B cell (primary cell): ENCODE measurements around the gene TBC1D14. TPM values are rescaled to one million over a fixed set of nuclear protein-coding genes. Genes with fewer than 3 reads are reported as not detected.

Experiments used
- ATAC-seq: fragments of 200-7000 bp; cut with Tn5 transposase; one replicate; pipeline ENCODE4 v1.10.0; 2021; ENCODE audit warnings: low read depth, mild to moderate bottlenecking, moderate number of reproducible peaks, moderate library complexity
- CTCF ChIA-PET: fragments of 350-600 bp; sonication (Branson Sonifier 250); formaldehyde crosslinking; loops from one replicate; lab custom pipeline; 2021; ENCODE audit warnings: antibody characterized with exemption, inconsistent platforms; lab: Charles Lee
- POLR2A ChIA-PET: fragments of 350-600 bp; sonication (Branson Sonifier 250); formaldehyde crosslinking; loops from one replicate; lab custom pipeline; 2021; ENCODE audit warnings: antibody characterized with exemption; lab: Charles Lee
- DNase-seq: peaks from one replicate; pipeline ENCODE4 v3.0.0; 2013
- H2AFZ ChIP-seq: 2 replicates; pipeline ENCODE4 v1.6.1; 2012; ENCODE audit warnings: mild to moderate bottlenecking, low read depth, low read length; ENCODE audit not compliant: insufficient read depth, poor library complexity, severe bottlenecking
- H3K27ac ChIP-seq, 2 donors: 1 replicate in 1 of 2; 2 replicates in 1 of 2; pipeline ENCODE4 v1.5.1; 2012 to 2013; ENCODE audit warnings: low read length in 2 of 2, mild to moderate bottlenecking in 2 of 2, moderate library complexity in 1 of 2
- H3K27me3 ChIP-seq, 4 experiments: fragments of 200-600 bp in 1 of 4; sonication (generic) in 1 of 4; replicated peaks in 1 of 4; 1 replicate in 2 of 4; 2 replicates in 2 of 4; pipeline versions ENCODE4 v1.6.1 to v1.7.0; 2013 to 2016; ENCODE audit warnings: low read length in 3 of 4, mild to moderate bottlenecking in 2 of 4, mixed read lengths in 1 of 4, moderate library complexity in 1 of 4; ENCODE audit not compliant: insufficient read depth in 4 of 4, control insufficient read depth in 3 of 4; ENCODE audit errors: control extremely low read depth in 1 of 4
- H3K36me3 ChIP-seq, 2 experiments: replicated peaks in 1 of 2; 1 replicate in 1 of 2; 2 replicates in 1 of 2; pipeline versions ENCODE4 v1.6.1 to v1.7.1; 2013; ENCODE audit warnings: low read length in 1 of 2; ENCODE audit not compliant: insufficient read depth in 2 of 2, control insufficient read depth in 1 of 2; ENCODE audit errors: control extremely low read depth in 1 of 2, extremely low read depth in 1 of 2
- H3K4me1 ChIP-seq, 2 donors: fragments of 200-600 bp in 1 of 2; sonication (generic) in 1 of 2; 1 replicate in 1 of 2; 2 replicates in 1 of 2; pipeline versions ENCODE4 v1.5.1 to v1.6.1; 2013 to 2017; ENCODE audit warnings: low read length in 2 of 2; ENCODE audit not compliant: control insufficient read depth in 2 of 2, insufficient read depth in 2 of 2
- H3K4me2 ChIP-seq: replicated peaks from 2 replicates; pipeline ENCODE3; 2012; ENCODE audit warnings: mild to moderate bottlenecking, low read depth, low read length; ENCODE audit not compliant: poor library complexity, severe bottlenecking
- H3K4me3 ChIP-seq, 5 experiments: fragments of 200-600 bp in 1 of 5; sonication (generic) in 1 of 5; 1 replicate in 3 of 5; 2 replicates in 2 of 5; pipeline versions ENCODE4 v1.5.1 to v1.7.0; 2011 to 2016; ENCODE audit warnings: low read length in 4 of 5, mild to moderate bottlenecking in 4 of 5, low read depth in 2 of 5, control low read depth in 1 of 5, moderate library complexity in 1 of 5; ENCODE audit not compliant: insufficient read depth in 1 of 5; ENCODE audit errors: control extremely low read depth in 1 of 5, extremely low read depth in 1 of 5
- H3K79me2 ChIP-seq: fragments of 200-600 bp; sonication (generic); one replicate; pipeline ENCODE4 v1.6.0; 2016; ENCODE audit warnings: low read length; ENCODE audit not compliant: control insufficient read depth, insufficient read depth
- H3K9ac ChIP-seq: fragments of 200-600 bp; sonication (generic); 2 replicates; pipeline ENCODE4 v1.6.1; 2017; ENCODE audit warnings: mild to moderate bottlenecking, low read length, moderate library complexity
- H3K9me3 ChIP-seq, 3 donors: one replicate each; pipeline versions ENCODE4 v1.6.1 to v1.7.1; 2013; ENCODE audit warnings: low read length in 2 of 3; ENCODE audit not compliant: control insufficient read depth in 2 of 3, insufficient read depth in 1 of 3; ENCODE audit errors: control extremely low read depth in 1 of 3
- H4K20me1 ChIP-seq: 2 replicates; pipeline ENCODE4 v1.6.0; 2012; ENCODE audit warnings: mild to moderate bottlenecking, low read length; ENCODE audit not compliant: insufficient read depth, control insufficient read depth, poor library complexity, severe bottlenecking
- H3K27ac Mint-ChIP-seq: one replicate; pipeline ENCODE4 v1.8.0; 2021; ENCODE audit warnings: mixed read lengths
- H3K27me3 Mint-ChIP-seq: one replicate; pipeline ENCODE4 v1.8.0; 2021; ENCODE audit warnings: mixed read lengths
- H3K4me1 Mint-ChIP-seq: one replicate; pipeline ENCODE4 v1.8.0; 2021; ENCODE audit warnings: mixed read lengths
- H3K4me3 Mint-ChIP-seq: one replicate; pipeline ENCODE4 v1.8.0; 2021; ENCODE audit warnings: mixed read lengths
- H3K9me3 Mint-ChIP-seq: one replicate; pipeline ENCODE4 v1.8.0; 2022; ENCODE audit warnings: mixed read lengths; ENCODE audit not compliant: insufficient read depth
- CTCF ChIP-seq: fragments of 200-600 bp; IDR thresholded peaks from one replicate; pipeline ENCODE4 v1.8.0; 2022; ENCODE audit warnings: antibody characterized with exemption, mild to moderate bottlenecking
- EZH2 ChIP-seq: IDR thresholded peaks from 2 replicates; pipeline ENCODE4 v1.6.1; 2012; ENCODE audit warnings: borderline replicate concordance, low read depth, mild to moderate bottlenecking, moderate library complexity, low read length; ENCODE audit not compliant: insufficient read depth, poor library complexity, severe bottlenecking
- WGBS: methylation state at CpG from one replicate; pipeline ENCODE4 v1.1.5; 2013; ENCODE audit warnings: missing lambda C conversion rate; ENCODE audit not compliant: insufficient coverage; 5-methylcytosine and 5-hydroxymethylcytosine counted together
- intact Hi-C: fragments of 100-400 bp; cut with micrococcal nuclease; formaldehyde crosslinking; loops from one replicate; pipeline ENCODE4 v1.10.0; 2022
- polyA plus RNA-seq: library from polyadenylated mRNA; depleted of rRNA; stranded (reverse); fragments of >200 nt; gene quantifications from 2 replicates; pipeline ENCODE4 v1.2.3, GENCODE V29; 2012
- total RNA-seq, 2 donors: library from RNA; stranded (reverse); fragments of 120-200 nt in 1 of 2; gene quantifications; 1 replicate in 1 of 2; 2 replicates in 1 of 2; pipeline versions ENCODE4 v1.2.3 to v1.2.4, GENCODE V29; 2013 to 2022

The TBC1D14 gene
- total and polyA plus RNA-seq, 2 donors (not counting 1 experiment from before 2014, with no cell fraction given): 21.9 to 42.0 TPM

- no peak overlapping the region for H3K4me2 ChIP-seq
- ATAC-seq (no peak), DNase-seq (no peak)
- H3K27ac Mint-ChIP-seq: peak overlapping the region; percentile 20
- WGBS: 100% methylated on average over 1 of the region's 3 CpGs
- no peaks in the 10 kb centered on the region for H3K27me3 ChIP-seq
- peaks cover 72% of the 10 kb centered on the region for H4K20me1 ChIP-seq
- H3K36me3 ChIP-seq: peaks cover 2 to 66% of the 10 kb centered on the region in 2 experiments
- no peaks in the 10 kb centered on the region for H3K9me3 ChIP-seq
- CTCF ChIA-PET: interaction anchor here (3.3 kb wide), 1 partner anchor 12 kb away, joined by 10 read pairs; no protein-coding TSS in a partner anchor
- H3K79me2 ChIP-seq: peaks cover 24% of the 10 kb centered on the region
- H3K27ac ChIP-seq: peak overlapping the region in 1 of 2 donors; percentile 11
- H3K4me3 Mint-ChIP-seq: no peak overlapping the region
- peaks cover 14% of the 10 kb centered on the region for H3K4me1 Mint-ChIP-seq
- POLR2A ChIA-PET: interaction anchor here (0.7 to 1.1 kb wide), 2 partner anchors 9 kb away, joined by 3 read pairs; partner anchors contain the start of gene GRPEL1
- TF ChIP-seq CTCF (no peak), EZH2 (no peak)
- no peak overlapping the region for H3K4me3 ChIP-seq
- H3K9ac ChIP-seq: no peak overlapping the region
- intact Hi-C loops: no loop called here
- no peaks in the 10 kb centered on the region for H3K9me3 Mint-ChIP-seq
- no peak overlapping the region for H2AFZ ChIP-seq
- peaks cover 0 to 6% of the 10 kb centered on the region in 2 donors for H3K4me1 ChIP-seq
- H3K27me3 Mint-ChIP-seq: no peaks in the 10 kb centered on the region
Observed at GRCh38 chr4:7058792-7059191, 149.2 kb downstream of the TBC1D14 start.

GRCh38 chr4:7059662-7060061, 150.0 kb downstream of the TBC1D14 start:
- no peak for TF ChIP-seq CTCF
- no peak for TF ChIP-seq EZH2
- whole genome bisulfite sequencing: 82% methylated on average over 6 of the region's 11 CpGs
- ChIA-PET CTCF (no interaction called here), POLR2A (interaction anchor here (0.8 kb wide), 1 partner anchor 16 kb away, joined by 3 read pairs; the partner anchor contains the start of gene TADA2B)
- Mint-ChIP-seq H3K4me1 (peaks cover 13% of the 10 kb centered on the region), H3K27me3 (no peaks in the 10 kb centered on the region), H3K9me3 (no peaks in the 10 kb centered on the region), H3K4me3 (no peak overlapping the region), H3K27ac (no peak overlapping the region)
- H3K9me3 ChIP-seq: no peaks in the 10 kb centered on the region
- ATAC-seq: no peak
- H3K4me1 ChIP-seq: peaks cover 0 to 6% of the 10 kb centered on the region in 2 donors
- H3K9ac ChIP-seq: no peak overlapping the region
- H3K27me3 ChIP-seq: no peaks in the 10 kb centered on the region
- H3K36me3 ChIP-seq: peaks cover 2 to 62% of the 10 kb centered on the region in 2 experiments
- peaks cover 18% of the 10 kb centered on the region for H3K79me2 ChIP-seq
- no peak overlapping the region for H3K4me3 ChIP-seq
- H4K20me1 ChIP-seq: peaks cover 66% of the 10 kb centered on the region
- no peak overlapping the region for H3K27ac ChIP-seq
- H3K4me2 ChIP-seq: no peak overlapping the region
- no peak for DNase-seq
- intact Hi-C loops: no loop called here
- H2AFZ ChIP-seq: no peak overlapping the region
